ENCODE measurements around the gene ROMO1.
"Not testable (repeated sequence)": the region's sequence is repeated elsewhere in the genome, so short reads cannot be mapped to it uniquely, and the experiment has no call there.

The ROMO1 gene

DNA sequence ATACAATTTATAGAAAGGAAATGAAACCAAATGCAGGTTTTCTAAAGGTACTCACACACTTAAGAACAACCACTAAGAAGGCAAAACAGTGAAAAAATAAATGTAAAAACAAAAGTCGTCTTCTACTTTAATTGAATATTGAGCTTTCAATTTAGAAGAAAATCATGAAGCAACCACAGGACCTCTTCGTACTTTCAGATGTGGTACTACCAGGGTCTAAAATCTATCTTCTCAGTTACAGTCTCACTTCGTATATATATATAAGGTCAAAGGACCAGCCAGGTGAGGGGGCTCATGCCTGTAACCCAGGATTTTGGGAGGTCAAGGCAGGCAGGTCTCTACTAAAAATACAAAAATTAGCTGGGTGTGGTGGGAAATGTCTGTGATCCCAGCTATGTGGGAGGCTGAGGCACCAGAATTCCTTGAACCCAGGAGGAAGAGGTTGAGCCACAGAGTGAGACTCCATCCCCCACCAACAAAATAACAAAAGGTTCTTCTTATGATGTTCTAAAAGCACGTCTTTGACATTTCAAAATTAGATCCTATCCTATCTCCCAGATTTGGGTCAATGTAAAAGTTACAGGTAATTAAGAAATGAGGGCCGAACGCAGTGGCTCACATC lies 12.5 kb downstream of the ROMO1 start:
- no peak for DNase-seq

DNA sequence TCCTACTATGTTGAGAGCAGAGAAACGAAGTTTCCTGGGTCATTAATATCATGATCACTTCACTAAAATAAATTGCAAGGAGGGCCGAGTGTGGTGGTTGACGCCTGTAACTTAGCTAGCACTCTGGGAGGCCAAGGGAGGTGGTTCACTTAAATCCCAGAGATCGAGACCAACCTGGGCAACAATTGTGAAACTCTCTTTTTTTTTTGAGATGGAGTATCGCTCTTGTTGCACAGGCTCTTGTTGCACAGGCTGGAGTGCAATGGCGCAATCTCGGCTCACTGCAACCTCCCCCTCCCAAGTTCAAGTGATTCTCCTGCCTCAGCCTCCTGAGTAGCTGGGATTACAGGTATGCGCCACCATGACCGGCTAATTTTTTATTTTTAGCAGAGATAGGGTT lies 13.9 kb downstream of the ROMO1 start:
- DNase-seq: not testable (repeated sequence)

DNA sequence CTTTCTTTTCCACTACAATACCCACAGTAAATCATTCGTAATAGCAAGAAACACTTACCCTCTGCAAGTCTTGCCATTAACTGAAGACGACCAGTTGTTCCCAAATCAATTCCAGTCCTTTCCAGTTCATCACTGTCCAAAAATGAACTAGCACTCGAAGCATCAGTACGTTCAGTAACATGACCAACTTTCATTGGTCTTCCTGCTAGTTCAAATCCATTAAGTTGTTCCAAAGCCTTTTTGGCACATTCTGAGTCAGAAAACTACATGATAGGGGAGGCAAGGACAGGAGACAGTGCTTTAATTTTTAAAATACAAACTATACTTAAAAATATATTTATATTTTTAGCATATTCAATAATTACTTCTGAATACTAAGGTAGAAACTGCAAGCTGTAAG lies 14.9 kb downstream of the ROMO1 start:
- DNase-seq: no peak

DNA sequence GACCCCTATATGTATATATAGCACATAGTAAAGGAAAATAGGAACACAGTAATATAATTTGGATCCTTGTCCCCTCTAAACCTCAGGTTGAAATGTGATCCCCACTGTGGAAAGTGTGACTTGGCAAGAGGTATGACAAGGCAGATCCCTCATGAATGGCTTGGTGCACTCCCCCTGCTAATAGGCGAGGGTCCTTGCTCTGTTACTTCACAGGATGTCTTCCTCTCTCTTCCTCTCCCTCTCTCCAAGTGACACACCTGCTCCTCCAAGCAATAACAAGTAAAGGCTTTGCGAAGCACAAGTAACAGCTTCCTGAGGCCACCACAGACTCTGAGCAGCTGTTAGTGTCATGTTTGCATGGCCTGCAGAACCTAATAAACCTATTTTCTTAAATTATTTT lies 16.4 kb downstream of the ROMO1 start:
- no peak for DNase-seq

DNA sequence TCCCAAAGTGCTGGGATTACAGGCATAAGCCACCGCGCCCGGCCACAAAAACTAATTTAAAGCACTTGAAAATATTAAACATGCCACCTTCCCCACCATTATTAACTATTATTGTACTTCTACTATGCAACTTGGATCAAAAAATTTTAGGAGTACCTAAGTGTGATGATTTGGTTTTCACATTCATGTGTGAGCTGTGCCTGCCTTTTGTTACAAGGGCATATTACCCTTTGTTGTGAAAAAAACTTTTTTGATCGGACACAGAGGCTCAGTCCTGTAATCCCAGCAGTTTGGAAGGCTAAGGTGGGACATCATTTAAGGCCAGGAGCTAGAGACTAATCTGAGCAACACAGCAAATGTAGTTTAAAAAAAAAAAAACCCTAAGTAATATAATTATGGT lies 17.1 kb downstream of the ROMO1 start:
- no peak for DNase-seq

DNA sequence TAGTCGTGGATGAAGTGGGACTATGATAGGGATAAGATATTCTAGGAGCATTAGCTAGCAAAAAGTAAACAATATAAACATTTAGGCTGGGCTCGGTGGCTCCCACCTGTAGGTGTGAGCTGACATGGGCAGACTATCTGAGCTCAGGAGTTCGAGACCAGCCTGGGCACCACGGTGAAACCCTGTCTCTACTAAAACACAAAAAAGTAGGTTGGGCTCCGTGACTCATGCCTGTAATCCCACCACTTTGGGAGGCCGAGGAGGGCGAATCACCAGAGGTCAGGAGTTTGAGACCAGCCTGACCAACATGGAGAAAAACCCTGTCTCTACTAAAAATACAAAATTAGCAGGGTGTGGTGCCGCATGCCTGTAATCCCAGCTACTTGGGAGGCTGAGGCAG lies 19.1 kb downstream of the ROMO1 start:
- not testable (repeated sequence) for DNase-seq

DNA sequence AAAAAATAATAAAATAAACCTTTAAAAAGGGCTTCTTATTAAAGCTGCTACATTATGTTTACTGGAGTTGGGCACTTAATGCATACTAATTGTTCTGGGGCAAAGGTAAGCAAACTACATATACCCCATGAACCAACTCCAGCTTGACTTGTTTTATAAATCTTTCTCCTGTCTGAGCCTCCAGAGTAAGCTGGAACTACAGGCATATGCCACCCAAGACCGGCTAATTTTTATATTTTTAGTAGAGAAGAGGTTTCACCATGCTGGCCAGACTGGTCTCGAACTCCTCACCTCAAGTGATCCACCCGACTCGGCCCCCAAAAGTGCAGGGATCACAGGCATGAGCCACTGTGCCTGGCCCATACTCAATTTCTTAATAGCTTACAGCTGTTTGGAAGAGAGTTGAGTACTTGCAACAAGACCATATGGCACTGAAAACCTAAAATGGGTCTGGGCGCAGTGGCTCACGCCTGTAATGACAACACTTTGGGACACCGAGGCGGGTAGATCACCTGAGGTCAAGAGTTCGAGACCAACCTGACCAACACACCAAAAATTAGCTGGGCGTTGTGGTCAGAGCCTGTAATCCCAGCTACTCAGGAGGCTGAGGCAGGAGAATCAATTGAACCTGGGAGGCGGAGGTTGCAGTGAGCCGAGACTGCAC lies 19.9 kb downstream of the ROMO1 start:
- no peak for DNase-seq

DNA sequence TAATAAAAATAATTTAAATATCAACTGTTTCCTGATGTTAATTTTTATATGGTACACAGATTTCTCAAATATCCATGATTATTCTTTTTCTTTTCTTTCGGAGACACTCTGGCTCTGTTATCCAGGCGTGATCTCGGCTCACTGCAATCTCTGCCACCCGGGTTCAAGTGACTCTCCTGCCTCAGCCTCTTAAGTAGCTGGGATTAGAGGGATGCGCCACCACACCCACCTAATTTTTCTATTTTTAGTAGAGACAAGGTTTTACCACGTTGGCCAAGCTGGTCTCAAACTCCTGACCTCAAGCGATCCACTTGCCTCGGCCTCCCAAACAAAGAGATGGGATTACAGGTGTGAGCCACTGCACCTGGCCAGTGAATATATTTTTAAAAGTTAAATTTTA lies 20.5 kb downstream of the ROMO1 start:
- no peak for DNase-seq

DNA sequence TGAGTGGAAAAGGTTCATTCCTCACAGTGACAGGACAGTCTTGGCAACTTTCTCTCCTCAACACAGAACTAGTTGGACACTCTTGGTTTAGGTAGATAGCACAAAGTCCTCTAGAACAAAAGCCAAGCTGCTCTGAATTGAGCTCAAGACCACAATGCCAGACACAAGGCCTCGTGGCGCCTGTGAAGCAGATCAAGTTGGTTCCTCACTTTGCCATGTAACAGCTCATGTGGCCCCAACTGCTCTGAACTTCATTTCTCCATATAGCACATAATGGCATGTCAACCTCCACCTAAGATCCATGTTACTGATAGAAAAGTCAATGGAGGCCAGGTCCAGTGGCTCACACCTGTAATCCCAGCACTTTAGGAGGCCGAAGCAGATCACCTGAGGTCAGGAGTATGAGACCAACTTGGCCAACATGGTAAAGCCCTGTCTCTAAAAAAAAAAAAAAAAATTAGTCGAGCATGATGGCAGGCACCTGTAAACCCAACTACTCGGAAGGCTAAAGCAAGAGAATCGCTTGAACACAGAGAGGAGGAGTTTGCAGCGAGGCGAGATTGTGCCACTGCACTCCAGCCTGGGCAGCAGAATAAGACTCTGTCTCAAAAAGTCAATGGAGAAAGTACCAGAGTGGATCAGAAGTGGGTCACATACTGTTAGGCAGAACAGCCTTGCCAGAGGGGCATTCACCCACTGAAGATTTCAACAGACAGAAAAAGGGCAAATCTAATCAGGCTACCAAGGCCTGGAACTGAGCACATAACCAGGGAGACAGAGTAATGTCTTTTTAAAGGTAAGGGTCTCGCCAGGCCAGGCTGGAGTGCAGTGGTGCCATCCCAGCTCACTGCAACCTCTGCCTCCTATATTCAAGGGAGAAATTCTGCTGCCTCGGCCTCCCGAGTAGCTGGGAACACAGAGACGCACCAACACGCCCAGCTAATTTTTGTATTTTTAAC lies 21.2 kb downstream of the ROMO1 start:
- DNase-seq: no peak

DNA sequence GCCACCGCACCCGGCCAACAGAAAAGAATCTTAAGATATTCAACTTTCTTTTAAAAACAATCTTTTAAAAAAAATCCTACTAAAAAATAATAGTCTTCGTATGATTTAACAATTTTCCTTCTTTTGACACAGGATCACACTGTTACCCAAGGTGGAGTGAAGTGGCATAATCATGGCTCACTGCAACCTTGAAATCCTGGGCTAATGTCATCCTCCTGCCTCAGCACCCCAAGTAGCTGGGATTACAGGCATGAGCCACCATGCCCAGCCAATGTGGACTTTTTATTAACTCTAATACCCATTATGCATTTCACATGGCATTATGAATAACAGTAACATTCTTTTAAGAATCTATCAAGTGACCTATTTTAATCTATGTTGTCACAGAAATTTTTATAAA lies 22.0 kb downstream of the ROMO1 start:
- no peak for DNase-seq

DNA sequence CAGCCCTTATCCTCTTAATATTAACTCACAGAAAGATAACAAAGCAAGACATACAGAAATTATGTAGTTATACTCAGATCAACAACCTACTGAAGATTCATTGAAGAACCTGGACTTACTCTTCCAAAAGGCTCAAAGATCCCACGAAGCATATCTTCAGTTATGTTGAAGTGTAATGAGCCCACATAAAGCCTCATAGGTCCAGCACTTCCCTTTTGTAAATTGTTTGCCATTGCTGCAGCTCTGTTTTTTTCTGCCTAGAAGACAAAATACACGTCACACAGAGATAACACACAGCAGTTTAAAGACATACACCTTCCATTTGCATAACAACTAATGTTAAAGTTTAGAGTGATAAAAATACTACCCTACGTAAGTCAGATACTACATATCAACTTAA lies 22.4 kb downstream of the ROMO1 start:
- no peak for DNase-seq

DNA sequence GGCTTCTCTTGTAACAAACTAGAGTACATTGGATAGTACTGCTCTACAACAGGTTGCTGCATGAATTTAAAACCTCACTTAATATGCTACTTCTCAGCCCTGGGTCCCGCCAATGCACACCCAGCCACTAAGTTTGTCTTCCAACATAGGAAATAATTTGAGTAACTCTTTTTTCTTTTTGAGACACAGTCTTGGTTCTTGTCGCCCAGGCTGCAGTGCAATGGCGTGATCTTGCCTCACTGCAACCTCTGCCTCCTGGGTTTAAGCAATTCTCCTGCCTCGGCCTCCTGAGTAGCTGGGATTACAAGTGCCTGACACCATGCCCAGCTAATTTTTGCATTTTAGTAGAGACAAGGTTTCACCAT lies 24.1 kb downstream of the ROMO1 start:
- not testable (repeated sequence) for DNase-seq

DNA sequence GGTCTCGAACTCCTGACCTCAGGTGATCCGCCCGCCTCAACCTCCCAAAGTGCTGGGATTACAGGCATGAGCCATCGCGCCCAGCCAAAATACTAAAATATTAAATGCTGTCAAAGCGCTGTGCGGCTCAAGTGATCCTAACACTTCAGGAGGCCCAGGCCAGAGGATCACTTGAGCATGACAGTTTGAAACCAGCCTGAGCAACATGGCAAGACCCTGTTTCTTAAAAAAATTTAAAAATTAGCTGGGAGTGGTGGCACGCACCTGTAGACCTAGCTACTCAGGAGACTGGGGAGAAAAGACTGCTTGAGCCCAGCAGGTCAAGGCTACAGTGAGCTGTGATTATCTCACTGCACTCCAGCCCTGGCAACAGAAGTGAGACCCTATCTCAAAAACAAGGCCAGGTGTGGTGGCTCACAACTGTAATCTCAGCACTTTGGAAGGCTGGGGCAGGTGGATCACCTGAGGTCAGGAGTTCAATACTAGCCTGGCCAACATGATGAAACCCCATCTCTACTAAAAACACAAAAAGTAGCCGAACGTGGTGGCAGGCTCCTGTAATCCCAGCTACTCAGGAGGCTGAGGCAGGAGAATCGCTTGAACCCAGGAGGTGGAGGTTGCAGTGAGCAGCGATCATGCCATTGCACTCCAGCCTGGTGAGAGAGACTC lies 24.6 kb downstream of the ROMO1 start:
- not testable (repeated sequence) for DNase-seq

DNA sequence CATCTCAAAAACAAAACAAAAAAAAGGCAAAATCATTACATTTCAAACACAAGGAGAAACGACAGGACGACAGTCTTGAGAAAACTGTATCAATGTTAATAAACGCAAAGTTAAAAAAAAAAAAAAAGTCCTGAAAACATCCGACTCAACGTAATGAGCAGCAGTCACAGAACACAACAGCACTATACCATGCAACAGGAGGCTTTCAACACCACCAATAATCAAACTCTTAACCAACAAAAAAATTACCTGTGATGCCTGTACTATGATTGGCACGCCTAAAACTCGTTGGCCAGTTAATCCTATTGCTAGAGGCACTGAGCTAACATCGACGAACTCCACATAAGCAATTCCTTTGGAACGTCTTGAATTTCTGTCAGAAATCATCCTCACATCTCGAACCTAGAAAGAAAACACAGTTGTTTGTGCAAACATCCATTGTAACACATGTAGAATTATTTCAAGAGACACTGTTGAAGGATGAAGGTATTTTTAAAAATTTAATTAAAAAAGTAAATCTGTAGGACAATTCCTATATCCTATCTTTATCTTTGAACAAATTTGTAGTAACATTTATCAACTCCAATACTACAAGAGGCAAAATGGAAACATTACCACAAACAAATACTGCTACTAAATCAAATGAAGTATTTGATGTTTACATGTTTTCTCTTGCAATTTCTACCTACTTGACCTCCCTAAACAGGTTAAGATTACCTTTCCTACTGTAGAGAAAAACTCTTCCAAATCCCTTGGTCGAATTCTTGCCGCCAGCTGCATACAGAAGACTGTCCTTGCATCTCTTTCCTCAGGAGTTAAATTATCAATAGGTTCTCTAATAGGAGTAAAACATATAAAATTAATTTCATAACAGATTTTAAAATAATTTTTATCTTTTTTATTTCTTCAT lies 25.4 kb downstream of the ROMO1 start:
- DNase-seq: no peak

DNA sequence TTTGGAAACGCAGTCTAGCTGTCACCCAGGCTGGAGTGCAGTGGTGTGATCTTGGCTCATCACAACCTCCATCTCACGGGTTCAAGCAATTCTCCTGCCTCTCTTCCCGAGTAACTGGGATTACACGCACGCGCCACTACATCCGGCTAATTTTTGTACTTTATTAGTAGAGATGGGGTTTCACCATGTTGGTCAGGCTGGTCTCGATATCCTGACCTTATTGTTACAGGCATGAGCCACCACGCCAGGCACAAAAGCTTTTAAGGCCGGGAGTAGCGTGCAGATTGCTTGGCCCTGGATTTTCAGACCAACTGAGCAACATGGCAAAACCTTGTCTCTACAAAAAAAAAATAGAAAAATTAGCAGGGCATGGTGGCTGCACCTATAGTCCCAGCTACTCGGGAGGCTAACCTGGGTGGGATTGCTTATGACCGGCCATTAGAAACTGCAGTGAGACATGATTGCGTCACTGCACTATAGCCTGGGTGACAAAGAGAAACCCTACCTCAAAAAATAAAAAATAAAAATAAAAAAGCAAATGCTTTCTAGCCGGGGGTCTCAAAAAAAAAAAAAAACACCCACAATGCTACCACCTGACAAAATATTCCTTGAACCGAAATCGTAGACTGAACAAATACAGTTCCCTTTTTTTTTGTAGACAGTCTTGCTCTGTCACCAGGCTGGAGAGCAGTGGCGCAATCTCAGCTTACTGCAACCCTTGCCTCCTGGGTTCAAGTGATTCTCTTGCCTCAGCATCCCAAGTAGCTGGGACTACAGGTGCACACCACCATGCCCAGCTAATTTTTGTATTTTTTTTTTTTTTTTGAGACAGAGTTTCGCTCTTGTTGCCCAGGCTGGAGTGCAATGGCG lies 27.9 kb downstream of the ROMO1 start:
- DNase-seq: no peak

DNA sequence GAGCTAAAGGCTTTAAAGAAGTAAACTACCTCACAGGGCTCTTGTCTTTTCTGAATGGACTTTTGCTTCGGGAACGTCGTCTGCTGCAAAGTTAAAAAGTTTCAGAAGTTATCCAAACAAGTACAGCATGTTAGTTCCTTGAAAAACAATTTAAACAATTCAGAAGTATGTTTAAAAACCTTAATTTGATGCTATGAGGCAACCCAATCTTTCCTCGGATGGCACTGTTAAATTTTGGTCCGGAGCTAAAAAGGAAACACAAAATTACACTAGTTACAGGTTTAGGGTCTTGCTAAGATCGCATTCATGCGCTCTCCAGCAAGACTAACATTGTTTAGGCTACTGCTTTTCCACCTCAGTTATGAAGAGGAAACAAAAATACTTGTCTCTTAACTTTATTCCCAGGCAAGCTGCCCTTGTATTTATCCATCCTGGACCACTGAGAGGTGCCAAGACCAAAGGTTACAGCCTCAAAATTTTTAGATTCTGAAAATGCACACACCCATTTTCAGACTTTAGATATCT lies 30.1 kb downstream of the ROMO1 start:
- no peak for DNase-seq

DNA sequence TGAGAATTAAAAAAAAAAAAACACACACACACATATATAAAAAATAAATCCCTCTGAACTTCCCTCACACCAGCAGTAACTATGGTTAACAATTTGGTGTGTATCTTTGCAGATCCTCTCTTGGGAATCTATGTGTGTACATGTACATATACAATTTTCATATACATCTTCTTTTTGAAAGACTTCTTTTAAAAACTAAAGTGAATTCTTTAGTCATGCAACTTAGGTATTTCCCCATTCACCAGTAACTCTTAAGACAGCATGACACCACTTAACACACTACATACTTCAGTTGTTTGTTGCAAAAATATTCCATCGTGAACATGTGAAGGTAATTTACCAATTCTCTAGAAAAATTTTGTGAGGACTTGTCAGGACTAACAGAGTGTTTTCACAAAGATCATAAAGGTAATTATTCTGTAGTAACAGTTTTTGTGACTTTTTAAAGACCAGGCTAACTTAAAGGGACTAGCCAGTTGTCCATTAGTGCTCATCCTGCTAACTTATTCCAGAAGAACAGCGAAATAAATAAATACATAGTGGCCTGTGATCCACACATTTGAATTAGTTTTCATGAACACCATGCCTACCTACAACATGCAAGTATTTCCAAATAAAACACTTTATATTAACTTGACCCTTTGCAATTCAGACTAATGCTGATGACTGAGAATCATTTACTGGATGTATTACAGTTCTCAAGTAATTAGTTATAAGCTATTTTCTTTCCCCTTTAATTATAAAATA lies 30.8 kb downstream of the ROMO1 start:
- DNase-seq: no peak

DNA sequence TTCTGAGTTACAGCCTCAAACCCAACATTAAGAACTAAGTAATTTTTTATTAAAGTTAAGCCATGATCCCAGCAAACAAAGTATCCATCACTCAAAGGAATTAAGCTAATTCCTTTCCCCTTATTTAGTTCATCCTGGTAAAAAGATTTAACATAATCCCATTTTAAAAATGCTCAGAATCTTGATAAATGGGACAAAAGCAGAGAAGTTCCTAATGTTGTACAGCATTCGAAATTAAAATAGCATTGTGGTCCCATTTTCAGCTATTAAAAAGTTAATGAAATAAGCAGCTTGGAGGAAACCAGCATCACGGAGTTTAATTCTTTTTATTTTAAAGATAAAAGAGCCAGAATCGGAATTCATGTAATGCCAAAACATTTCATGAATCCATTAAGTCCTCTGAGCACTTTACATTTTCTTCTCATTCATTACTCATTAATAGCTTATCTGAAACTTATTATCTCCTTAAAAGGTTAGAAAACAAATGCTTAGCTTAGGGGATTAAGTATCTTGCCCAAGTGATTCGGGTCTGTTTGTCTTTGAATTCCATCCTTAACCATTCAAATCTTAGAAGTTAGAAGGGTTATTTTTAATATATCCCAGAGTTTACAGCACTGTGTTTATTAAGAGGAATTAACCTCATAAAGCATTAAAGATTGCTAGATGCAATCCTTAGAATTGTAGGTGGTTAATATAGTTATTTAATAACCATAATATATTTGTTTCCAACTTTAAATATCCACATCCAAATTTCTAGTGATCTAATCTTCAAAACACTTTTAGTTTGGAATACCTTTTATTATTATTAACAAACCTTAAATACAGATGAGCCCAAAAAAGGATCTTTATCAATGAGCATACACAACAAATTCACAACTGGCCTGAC lies 31.6 kb downstream of the ROMO1 start:
- no peak for DNase-seq

DNA sequence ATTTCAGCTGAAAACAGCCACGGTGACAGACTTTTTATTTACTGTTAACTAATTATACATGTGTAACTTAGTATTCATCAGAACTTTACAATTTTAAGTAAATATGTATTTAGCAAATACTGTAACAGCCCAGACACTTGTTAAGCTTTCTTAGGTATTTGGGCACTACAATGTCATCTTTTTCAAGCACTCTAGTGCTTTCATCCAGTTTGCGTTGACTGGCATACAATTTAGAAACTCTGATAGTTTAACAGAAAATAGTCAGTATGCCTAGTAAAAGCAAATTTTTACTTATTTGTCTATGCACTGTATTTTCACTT lies 32.2 kb downstream of the ROMO1 start:
- no peak for DNase-seq
